Measurements from ENCODE around the gene ALOXE3. TPM values are rescaled to one million over a fixed set of nuclear protein-coding genes. Genes with fewer than 3 reads are reported as not detected.

The ALOXE3 gene
- total RNA-seq, 1 donor from 2014 or later, result not detected

- no peak overlapping the region for H3K27ac Mint-ChIP-seq
- TF ChIP-seq CTCF (IDR thresholded peaks at IDR 0.05; ENCODE audit: unreplicated experiment), result no peak
- no peak for DNase-seq (ENCODE audit: low spot score, unreplicated experiment)
- no peaks in the 10 kb centered on the region for H3K9me3 Mint-ChIP-seq (ENCODE audit: low read depth)
- H3K36me3 Mint-ChIP-seq (ENCODE audit: insufficient read depth), result no peaks in the 10 kb centered on the region
- H3K27me3 Mint-ChIP-seq, result peaks cover 49% of the 10 kb centered on the region
- H3K4me1 Mint-ChIP-seq (ENCODE audit: low read depth), result no peaks in the 10 kb centered on the region
- H3K4me3 Mint-ChIP-seq (ENCODE audit: low read depth), result no peak overlapping the region
These were observed 14.8 kb downstream of the ALOXE3 start for GRCh38 chr17:8103549-8103948.

- TF ChIP-seq CTCF (IDR thresholded peaks at IDR 0.05; ENCODE audit: unreplicated experiment), result no peak
- no peak overlapping the region for H3K27ac Mint-ChIP-seq
- no peaks in the 10 kb centered on the region for H3K4me1 Mint-ChIP-seq (ENCODE audit: low read depth)
- no peak for DNase-seq (ENCODE audit: low spot score, unreplicated experiment)
- no peak overlapping the region for H3K4me3 Mint-ChIP-seq (ENCODE audit: low read depth)
- no peaks in the 10 kb centered on the region for H3K9me3 Mint-ChIP-seq (ENCODE audit: low read depth)
- H3K27me3 Mint-ChIP-seq, result peaks cover 45% of the 10 kb centered on the region
- no peaks in the 10 kb centered on the region for H3K36me3 Mint-ChIP-seq (ENCODE audit: insufficient read depth)
These were observed 16.6 kb downstream of the ALOXE3 start for GRCh38 chr17:8101721-8102120.

GRCh38 chr17:8100763-8101162 lies 17.6 kb downstream of the ALOXE3 start:
- no peak for TF ChIP-seq CTCF (IDR thresholded peaks at IDR 0.05; ENCODE audit: unreplicated experiment)
- DNase-seq (ENCODE audit: low spot score, unreplicated experiment), result no peak
- Mint-ChIP-seq H3K27me3 (peaks cover 44% of the 10 kb centered on the region), H3K9me3 (ENCODE audit: low read depth) (no peaks in the 10 kb centered on the region), H3K4me1 (ENCODE audit: low read depth) (no peaks in the 10 kb centered on the region), H3K27ac (no peak overlapping the region), H3K36me3 (ENCODE audit: insufficient read depth) (no peaks in the 10 kb centered on the region), H3K4me3 (ENCODE audit: low read depth) (no peak overlapping the region)

- no peaks in the 10 kb centered on the region for H3K9me3 Mint-ChIP-seq (ENCODE audit: low read depth)
- no peak overlapping the region for H3K27ac Mint-ChIP-seq
- no peak overlapping the region for H3K4me3 Mint-ChIP-seq (ENCODE audit: low read depth)
- no peaks in the 10 kb centered on the region for H3K36me3 Mint-ChIP-seq (ENCODE audit: insufficient read depth)
- DNase-seq (ENCODE audit: low spot score, unreplicated experiment), result no peak
- no peak for TF ChIP-seq CTCF (IDR thresholded peaks at IDR 0.05; ENCODE audit: unreplicated experiment)
- H3K4me1 Mint-ChIP-seq (ENCODE audit: low read depth), result no peaks in the 10 kb centered on the region
- H3K27me3 Mint-ChIP-seq, result peaks cover 46% of the 10 kb centered on the region
These were observed 18.2 kb downstream of the ALOXE3 start for GRCh38 chr17:8100111-8100510.

GRCh38 chr17:8096541-8096940 lies 21.8 kb downstream of the ALOXE3 start:
- no peaks in the 10 kb centered on the region for H3K4me1 Mint-ChIP-seq (ENCODE audit: low read depth)
- DNase-seq (ENCODE audit: low spot score, unreplicated experiment), result no peak
- H3K27me3 Mint-ChIP-seq, result peaks cover 40% of the 10 kb centered on the region
- H3K9me3 Mint-ChIP-seq (ENCODE audit: low read depth), result no peaks in the 10 kb centered on the region
- no peak overlapping the region for H3K27ac Mint-ChIP-seq
- TF ChIP-seq CTCF (IDR thresholded peaks at IDR 0.05; ENCODE audit: unreplicated experiment), result no peak
- H3K4me3 Mint-ChIP-seq (ENCODE audit: low read depth), result no peak overlapping the region
- H3K36me3 Mint-ChIP-seq (ENCODE audit: insufficient read depth), result no peaks in the 10 kb centered on the region

Data from progenitor cell of endocrine pancreas (in vitro differentiated cells).